Epithelial cell of prostate (primary cell): ENCODE data around the gene FARS2.

ENCODE experiments used
- DNase-seq: peaks from one replicate; pipeline ENCODE4 v3.0.0-alpha.2; 2011; ENCODE audit warnings: low read depth, low spot score
- H3K27ac ChIP-seq: fragments of 450-650 bp; 2 replicates; pipeline ENCODE4 v1.5.1; 2017; ENCODE audit warnings: mild to moderate bottlenecking

FARS2 gene

DNA sequence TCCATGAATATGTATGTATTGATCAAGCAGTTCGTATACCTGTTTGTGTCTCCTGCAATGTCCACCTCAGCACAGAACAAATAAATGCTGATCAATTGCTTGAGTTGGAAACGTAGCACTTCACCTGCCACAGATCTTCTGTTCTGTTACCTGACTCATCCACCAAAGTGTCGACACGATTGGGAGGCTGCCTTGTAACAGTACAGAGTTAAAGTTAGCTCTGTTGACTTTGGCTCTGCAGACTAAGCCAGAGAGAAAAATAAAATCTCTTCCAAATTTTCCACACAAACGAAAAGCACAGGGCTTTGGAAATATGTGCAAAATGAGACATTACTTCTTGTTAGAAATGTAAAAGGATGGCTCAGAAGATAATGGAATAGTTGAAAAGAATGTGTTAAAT, 500.1 kb downstream of the FARS2 start:
- DNase-seq: no peak
- H3K27ac ChIP-seq: no peak overlapping the region

DNA sequence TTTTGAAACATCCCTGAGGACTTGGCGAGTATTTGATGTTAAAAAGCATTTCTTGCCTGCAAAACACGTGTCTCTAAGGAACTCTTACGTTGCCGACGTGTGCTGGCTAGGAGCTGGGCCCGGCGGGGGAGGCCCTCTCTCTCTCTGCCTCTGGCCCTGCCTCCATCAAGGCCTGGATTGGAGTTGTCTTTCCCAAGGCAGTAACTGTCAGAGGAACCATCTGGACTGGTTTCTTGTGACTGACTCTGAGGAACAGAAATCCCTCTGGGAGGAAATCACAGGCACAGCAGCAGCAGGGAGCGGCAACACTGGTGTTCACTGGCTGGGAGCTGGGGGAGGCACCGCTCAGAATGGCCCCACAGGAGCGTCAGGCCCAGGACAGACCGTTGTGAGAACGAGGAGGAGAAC, 501.3 kb downstream of the FARS2 start:
- DNase-seq: no peak
- H3K27ac ChIP-seq: no peak overlapping the region

DNA sequence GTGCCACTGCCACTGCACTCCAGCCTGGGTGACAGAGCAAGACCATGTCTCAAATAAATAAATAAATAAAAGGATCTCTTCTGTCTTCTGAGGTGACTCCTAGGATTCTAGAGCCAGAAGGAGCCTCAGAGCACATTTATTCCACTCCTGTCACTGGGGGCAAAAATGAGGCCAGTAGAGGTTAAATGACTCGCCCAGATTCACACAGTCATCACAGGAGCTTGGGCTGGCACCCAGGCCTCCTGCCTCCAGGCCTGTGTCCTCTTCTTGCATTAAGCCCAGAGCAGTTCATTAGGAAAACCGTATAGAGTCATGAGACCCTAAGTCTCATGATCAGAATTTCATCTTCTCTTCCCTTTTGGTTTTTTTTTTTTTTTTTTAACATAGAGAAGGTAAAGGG, 502.1 kb downstream of the FARS2 start:
- H3K27ac ChIP-seq: no peak overlapping the region
- no peak for DNase-seq

DNA sequence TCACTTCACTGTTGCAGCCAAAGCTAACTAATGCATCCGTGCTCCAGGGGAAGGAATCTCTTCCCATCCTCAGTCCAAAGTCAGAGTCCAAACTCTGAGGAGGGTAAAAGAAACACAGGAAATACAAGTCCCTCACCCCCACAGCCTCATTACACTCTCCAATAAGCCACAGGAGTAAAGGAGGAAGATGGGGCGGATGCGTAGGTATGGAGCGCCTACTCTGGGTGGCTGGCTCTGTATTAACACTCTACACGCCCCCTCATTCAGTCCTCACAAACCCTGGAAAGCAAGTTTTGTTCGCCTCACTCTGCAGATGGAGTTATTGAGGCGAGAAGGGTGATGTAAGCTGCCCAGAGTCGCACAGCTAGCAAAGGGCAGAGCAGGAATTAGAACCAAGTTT, 502.6 kb downstream of the FARS2 start:
- no peak overlapping the region for H3K27ac ChIP-seq
- DNase-seq: no peak

DNA sequence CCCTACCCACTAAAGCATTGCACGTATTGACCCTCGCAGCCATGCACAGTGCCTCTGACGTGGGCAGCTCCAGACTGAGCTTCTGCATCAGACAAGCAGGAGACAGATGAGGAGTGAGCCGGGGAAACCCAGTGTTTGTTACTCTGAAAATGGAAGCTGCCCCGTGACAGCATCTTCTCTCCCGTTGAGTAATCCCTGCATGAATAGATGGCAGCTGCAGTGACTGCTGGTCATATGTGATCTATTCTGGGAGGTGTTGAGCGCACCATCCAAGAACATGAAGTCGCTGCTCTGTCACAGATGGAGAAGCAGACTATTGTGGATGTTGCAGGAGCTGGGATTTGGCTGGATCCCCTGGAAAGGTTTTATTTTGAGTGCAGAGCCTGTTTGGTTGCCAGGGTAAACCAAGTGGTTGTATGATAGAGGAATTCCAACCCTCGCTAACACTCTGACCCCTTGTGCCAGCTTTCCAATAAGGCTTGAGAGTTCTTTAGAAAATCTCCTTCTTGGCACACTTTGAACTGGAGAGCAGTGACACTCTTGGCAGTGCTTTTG, 503.2 kb downstream of the FARS2 start:
- no peak for DNase-seq
- H3K27ac ChIP-seq: no peak overlapping the region

DNA sequence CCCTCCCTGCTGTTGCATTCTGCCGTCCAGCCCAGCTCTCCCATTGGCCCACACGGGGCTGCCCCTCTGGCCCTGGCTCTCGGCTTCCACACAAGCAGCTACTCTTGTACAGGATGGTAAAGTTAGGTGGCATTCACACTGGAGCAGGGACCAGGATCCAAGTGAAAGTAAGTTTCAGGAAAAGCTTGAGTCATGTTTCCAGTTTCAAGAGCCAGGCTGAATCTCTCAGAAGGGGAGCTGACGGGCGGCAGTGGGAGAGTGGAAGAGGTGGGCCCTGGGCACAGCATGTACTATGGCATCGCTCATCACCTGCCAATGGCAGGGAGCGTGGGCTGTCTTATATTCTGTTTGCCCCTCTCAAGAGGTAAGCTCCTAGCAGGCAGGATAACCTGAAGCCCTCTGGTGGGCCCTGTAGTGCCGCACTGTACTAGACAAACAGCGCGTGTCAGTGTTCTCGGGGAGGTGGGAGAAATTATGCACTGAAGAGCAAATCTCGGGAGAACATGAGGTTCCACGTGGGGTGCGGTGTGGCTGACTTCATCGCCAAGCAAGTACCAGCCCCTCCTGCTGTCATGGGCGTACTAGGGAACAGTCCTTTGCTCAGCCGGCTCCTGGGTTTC, 503.9 kb downstream of the FARS2 start:
- DNase-seq: no peak
- H3K27ac ChIP-seq: no peak overlapping the region

DNA sequence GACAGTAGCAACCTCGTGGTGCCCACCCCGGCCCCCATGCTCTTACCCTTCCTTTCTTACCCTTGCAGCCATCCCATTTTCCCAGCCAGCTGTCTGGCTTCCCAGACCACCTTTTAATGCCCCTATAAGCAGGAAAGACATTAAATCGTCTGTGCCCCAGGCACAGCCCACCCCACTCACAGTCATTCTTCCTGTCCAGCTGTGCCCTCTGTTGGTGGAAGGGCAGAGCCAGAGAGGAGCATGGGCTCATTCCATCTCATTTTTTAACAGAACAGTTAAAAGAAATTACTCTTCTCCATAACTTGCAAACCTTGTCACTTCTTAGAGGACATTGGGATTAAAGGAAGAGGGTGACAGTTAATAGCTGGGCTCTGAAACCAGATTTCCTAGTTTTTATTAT, 504.9 kb downstream of the FARS2 start:
- no peak for DNase-seq
- H3K27ac ChIP-seq: no peak overlapping the region

DNA sequence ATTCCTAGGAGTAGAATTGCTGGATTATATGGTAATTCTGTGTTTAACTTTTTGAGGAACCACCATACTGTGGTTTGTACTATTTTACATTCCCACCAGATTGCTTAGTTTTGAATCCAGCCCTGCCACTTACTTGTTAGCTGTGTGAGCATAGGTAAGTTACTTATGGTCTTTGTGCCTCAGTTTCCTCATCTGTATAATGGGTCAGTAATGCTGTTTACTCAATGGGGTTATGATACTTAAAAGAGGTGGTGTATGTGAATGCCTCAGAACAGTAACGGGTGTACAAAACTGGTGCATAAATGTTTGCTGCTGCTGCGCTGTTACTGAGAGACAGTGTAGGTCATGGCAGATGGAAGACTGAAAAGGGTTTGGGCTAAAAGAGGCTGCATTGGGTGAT, 506.2 kb downstream of the FARS2 start:
- H3K27ac ChIP-seq: no peak overlapping the region
- no peak for DNase-seq

DNA sequence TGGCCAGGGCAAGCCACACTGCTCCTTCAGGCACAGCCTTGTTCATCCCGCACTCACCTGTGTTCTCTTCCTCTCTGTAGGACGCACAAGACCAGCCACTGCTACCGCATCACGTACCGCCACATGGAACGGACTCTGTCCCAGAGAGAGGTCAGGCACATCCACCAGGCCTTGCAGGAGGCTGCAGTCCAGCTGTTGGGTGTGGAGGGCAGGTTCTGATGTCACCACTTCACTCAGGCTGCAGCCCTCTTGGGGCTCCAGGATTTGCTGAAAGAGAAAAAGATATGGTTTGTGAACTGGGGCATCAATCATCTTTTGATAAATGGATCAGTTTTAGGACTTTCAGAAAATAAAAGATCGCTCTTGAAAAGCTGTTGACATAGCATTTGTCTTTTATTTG, 509.9 kb downstream of the FARS2 start:
- DNase-seq: no peak
- H3K27ac ChIP-seq: no peak overlapping the region

DNA sequence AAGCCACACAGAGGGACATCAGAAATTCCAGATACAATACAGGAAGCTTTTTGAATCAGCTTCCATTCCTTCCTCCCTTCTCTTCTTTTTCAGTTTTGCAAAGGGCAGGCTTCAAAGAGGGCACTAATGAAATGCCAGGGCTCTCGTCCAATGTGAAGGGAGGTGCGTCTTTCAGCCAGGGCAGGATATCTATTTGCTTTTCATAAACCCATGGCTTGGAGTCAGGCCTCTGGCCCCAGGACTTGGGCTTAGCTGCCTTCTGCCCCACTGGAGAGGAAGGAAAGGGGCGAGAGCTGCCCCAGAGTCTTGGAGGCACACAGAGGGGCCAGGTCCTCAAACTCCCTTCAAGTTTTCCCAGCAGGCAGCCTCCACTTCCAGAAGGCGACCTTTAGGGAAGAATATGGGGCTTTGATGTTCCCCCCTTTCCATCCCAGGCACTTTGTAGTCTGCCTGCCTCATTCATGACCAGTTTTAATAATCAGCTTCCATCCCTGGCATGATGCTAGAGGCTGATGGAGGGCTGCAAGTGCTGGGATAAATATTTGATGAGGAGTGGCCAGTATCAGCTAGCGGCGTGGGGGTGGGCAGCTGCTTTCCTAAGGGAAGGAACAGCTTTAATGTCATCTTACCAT, 510.6 kb downstream of the FARS2 start:
- no peak for DNase-seq

DNA sequence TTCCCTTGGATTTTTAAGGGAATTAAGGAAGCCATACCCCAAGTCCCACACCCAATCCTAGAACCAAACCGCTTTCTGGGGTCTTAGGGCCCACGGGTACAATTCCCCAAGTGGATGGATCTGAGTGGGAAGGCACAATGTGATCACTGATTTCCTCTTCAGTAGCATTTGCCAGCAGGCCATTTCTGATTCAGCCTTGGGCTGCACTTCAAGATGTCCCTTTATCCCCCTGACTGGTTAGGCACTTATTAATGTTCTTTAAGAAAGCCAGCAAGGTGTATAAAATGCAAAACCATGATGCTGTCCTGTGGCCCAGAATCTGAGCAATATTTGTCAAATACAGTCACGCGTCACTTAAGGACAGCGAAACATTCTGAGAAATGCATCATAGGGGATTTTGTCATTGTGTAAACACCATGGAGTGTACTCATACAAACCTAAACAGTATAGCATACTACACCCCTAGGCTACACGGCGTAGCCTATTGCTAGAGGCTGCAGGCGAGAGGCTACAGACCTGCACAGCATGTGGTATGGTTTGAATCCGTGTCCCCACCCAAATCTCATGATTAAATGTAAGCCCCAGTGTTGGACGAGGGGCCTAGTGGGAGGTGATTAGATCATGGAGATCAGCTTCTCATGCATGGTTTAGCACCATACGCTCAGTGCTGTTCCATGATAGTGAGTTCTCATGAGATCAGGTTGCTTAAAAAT, 511.3 kb downstream of the FARS2 start:
- no peak overlapping the region for H3K27ac ChIP-seq
- DNase-seq: no peak

More for the DNA sequence above, 510.6 kb downstream of the FARS2 start:
- H3K27ac ChIP-seq: no peak overlapping the region

DNA sequence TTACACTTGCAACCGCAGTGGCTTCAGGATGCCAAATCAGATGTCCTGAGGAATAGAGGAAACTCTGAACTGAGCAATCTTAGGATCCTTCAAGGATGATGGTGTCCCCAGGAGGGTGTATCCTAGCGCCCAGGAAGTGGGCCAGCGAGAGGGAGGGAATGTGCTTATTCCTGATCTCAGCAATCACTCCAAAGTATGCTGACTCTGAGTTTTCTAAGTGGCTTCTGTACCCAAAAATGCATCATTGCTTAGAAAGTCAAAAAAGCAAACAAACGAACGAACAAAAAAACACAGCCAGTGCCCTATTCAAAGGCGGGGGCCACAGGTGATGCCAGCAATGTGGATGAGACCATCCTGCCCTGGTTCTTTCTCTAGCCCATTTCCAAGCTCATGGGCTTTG, 514.8 kb downstream of the FARS2 start:
- no peak overlapping the region for H3K27ac ChIP-seq
- no peak for DNase-seq

DNA sequence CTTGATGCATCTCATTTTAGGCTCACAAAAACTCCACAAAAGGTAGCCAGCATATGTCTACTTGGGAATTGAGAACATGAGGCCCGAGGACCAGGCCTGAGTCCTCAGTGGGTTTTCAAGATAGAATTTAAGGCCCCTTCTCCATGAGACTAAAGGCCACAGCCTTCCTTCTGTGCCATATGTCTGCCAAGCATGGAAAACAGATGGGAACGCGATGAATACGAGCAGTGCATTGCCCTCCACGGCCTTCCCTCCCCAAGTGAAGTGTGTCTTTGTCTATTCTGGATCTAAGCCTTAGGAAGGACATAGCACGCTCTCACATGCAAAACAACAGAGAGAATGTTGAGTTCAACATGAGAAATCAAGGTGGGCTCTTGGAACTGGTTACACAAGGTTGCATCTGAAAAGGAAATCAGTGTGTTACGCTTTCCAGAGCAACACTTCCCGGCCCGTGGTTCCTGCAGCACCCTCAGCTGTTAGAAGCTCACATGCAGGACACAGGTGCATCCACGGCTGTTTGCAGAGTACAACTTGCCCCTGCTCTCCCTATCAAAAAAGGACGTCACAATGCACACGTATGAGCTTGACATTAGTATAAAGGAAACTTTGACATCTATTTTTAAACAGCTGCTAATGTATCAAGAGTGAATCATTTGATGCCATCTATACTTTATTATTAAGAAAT, 515.5 kb downstream of the FARS2 start:
- DNase-seq: no peak
- H3K27ac ChIP-seq: no peak overlapping the region

DNA sequence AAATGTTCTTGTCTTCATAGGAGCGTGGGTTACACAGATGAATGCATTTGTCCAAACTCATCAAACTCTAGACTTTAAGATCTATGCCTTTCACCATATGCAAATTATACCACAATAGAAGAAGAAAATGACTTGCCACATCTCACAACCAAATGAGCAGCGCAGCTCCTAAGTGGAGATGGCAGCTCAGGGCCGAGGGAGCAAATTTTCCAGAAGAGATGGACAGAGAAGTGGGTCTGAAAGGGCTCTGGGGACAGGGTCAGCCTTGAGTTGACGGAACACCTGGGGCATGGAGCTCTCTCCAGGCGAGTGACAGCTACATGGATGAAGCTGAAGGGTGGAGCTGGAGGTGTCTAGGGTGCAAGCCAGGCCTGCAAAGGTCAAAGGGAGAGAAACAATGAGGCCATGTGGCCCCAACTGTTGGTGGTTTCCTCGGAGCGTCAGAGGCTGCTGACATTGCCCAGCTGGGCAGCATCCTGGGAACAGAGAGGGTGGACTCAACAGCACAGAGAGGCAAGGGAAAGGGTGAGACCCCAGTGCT, 517.1 kb downstream of the FARS2 start:
- H3K27ac ChIP-seq: no peak overlapping the region
- no peak for DNase-seq

DNA sequence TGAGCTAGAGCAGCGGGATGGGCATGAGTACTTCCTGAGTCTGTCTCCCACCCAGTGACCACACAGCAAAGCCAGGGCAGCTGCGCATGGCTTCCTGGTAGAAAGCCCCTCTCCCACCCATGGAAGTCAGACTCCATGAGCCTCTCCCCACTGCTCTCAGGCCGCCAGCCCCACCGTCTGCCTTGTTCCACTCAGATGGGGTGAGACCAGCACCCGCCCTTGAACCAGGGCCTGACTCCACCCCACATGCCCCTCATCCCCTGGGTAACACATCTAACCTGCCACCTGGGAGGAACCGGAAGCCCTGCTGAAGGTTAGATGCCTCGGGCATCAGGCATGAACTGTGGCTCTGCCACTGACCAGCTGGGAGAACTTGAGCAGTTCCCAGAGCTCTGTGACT, 517.6 kb downstream of the FARS2 start:
- no peak overlapping the region for H3K27ac ChIP-seq
- DNase-seq: no peak

DNA sequence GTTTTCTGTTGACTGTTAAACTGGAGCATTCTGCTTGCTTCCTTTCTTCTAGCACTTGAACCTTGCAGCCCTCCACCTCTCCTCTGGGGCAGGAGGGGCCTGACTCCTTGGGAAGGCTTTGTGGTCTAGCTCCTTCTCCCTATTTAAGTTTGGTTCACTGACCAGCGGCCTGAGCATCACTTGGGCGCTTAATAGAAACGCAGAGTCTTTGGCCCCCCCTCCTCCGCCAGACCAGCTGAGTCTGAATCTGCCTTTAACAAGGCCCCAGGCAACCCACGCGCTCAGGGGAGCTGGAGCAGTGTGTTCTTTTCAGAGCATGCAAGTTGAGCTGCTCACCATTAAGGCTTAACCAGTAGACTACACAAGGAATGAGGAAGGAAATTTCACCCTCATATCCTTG, 519.7 kb downstream of the FARS2 start:
- DNase-seq: no peak
- no peak overlapping the region for H3K27ac ChIP-seq

DNA sequence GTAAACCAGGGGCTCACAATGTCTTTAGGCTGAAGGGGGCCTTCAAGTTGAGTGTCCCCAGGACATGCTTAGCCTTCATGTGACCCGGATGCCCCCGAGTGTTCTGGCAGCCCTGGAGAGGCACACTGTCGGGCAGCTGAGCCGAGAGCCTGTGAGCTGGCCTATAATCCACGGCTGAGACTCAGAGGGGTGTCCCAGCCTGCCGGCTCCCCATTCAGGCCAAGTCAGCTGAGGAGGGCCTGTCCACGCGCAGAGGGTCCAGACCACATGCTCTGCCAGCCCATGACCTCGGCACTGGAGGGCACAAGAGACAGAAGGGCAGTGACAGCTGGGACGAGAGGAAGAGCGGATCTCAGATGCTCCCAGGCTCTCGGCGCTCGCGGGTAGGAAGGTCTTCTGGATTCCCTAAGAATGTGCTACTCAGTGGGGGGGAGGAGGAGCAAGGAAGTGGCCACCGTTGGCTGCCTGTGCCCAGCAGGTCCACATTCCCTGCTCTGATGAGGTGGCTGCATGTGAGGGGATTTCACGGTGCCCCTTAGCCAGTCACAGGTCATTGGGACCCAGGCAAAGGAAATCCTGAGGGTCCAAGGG, 520.7 kb downstream of the FARS2 start:
- no peak overlapping the region for H3K27ac ChIP-seq

DNA sequence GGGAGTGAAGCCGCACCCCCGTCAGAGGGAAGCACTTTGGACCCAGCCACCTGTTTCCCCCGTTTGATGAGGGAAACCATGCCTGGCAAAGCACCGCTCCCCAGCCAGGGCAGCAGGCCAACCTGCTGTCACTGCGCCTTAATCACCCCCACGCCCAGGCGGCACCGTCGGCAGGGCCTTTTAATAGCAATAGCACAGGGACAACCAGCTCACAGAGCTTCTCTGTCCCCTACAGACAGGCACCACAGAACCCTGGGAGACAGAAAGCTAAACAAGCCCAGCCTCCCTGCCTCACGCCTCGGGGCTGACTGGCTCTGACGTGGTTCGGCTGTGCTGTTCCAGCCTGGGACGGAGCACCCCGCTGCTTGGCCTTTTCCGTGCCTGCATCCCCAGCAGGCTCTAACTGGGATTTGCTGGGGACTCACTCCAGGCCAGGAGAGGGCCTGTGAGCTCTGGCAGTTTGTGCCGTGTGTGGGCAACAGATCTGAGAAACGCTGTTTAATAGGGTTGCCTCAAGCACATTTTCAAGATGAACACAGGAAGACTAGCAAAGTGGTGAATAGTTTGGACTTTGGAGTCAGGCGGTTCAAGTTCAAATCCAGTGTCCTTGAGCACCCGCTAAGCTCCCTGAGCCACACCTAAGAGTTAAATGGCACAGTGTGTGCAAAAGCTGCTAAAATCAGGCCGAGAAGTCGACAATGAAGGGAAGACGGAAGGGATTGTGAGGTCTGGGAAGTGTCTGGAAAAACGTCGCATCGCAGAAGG, 521.7 kb downstream of the FARS2 start:
- no peak for DNase-seq
- H3K27ac ChIP-seq: no peak overlapping the region

More for the DNA sequence above, 520.7 kb downstream of the FARS2 start:
- no peak for DNase-seq

DNA sequence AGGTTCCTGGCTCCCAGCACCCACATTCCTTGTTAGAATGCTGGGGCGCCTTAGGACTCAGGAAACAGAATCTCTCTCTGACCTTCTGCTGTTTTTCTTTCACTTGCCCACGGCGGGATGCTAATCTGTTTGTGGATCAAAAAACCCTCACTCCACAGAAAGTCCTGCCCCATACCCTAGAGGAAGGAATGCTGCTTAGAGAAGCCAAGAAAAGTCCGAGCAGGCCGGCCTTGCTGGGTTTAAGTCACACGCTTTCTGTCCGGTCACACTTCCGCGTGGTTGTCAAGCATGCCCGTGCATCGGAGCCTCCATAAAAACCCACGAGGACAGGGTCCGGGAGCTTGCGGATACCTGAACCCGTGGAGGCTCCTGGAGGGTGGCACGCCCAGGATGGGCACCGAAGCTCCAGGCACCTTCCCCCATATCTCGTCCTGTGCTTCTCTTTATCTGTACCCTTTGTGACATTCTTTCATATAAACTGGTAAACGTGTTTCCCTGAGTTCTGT, 522.3 kb downstream of the FARS2 start:
- DNase-seq: no peak
- no peak overlapping the region for H3K27ac ChIP-seq
